Sciatic nerve (tissue), 2 donors: Measurements from ENCODE around the gene C11orf71. TPM values are rescaled to one million over a fixed set of nuclear protein-coding genes. Genes with fewer than 3 reads are reported as not detected.

Source experiments
- ATAC-seq: fragments of 200-7000 bp; cut with Tn5 transposase; one replicate; pipeline ENCODE4 v1.9.1; 2020; ENCODE audit warnings: mild to moderate bottlenecking, moderate library complexity
- DNase-seq: peaks from one replicate; pipeline ENCODE4 v3.0.0-alpha.2; 2020; ENCODE audit warnings: low spot score
- intact Hi-C: fragments of 100-400 bp; cut with DNase I; formaldehyde crosslinking; loops from one replicate; pipeline ENCODE4 v1.14.2; 2022
- total RNA-seq: library from RNA; stranded (reverse); fragmentation: NEBNext Ultra II Directional; extraction: Animal tissue kit (Norgen Biotek cat#: 25700); gene quantifications from one replicate; pipeline ENCODE4 v1.2.1, GENCODE V29; 2021
- donor health status: DM: no; HTN: no; CAD: no.
- donor health status: DM: no; HTN: no; CAD: no.

Gene C11orf71
- total RNA-seq, 1 donor from 2014 or later = 8.5 TPM

DNA sequence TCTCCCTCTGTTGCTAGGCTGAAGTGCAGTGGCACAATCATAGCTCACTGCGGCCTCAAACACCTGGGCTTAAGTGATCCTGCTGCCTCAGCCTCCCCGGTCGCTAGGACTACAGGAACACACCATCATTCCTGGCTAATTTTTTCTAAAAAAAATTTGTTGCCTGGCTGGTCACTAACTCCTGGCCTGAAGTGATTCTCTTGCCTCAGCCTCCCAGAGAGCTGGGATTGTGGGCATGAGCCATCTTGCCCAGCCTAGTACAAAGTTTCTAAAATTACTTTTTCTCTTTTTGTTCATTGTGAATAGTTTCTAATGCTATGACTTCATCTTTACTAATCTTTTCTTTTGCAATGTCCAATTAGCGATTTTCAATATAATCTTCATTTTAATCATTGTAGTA is 12.6 kb upstream of the C11orf71 start:
- intact Hi-C loops = no loop called here
- DNase-seq (no peak), ATAC-seq (no peak)

DNA sequence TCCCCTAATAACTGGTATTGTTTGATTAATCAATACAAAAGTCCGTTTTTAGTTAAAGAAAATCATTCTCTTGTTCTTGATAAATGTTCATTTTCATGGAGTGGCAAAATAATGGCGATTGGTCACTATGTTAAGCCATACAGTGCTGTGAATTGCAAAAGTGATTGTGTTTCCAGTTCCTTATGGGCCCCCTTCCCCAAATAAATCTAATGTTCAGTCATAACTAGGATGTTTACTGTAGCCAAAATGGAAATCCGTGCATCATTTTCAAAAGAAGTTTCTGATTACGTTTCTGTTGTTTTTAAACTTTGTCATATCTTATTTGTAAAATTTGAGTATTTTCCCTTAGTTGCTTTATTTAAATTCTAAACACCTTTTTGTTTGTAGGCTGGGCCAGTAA is 1.0 kb upstream of the C11orf71 start:
- intact Hi-C loops = no loop called here
- ATAC-seq (no peak), DNase-seq (no peak)

DNA sequence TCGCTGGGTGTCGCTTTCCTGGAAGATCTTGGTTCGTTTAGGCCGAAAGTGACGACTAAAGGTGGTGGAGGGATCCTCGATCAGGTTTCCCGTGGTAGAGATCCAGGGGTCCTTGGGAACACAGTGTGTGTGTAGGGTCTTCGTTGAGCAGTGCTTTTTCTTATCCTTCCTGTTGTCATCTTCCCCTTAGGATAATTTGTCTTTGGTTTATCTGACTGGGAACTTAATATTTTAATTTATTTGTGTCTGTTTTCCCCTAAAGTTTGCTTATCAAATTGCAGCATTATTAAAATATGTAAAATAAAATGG is 558 bp upstream of the C11orf71 start:
- intact Hi-C loops = no loop called here
- DNase-seq (no peak), ATAC-seq (no peak)

DNA sequence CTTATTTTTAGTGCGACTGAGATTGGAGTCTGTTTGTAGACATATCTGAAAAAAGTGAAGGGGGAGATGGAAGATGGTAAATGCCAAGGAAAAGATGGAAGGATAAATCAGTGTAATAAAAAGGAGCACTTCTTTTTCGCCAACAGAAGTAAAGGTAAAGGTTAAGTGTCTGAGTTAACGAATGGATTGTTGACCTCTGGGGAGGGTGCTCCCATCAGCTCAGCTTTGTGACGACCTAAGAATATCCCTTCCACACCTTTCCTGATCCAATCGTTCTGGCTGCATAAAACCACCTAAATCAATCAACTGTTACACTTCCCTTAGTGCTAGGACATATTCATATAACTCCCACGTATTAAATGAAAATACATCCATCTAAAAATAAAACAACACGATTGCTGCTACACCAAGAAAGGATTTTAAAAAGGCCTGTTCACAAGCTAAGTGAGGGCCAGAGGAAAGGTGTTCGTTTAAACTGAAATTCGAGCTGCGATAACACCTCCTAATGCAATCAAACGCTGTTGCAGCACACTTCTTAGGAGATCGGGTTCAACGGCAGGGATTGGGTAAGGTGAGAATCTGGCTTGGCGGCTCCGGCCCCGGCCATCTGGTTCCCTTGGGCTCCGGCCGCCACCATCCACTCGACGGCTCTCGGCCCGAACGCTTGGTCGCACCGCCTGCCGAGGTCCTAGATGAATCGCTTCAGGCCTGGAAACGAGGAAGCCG is 658 bp downstream of the C11orf71 start:
- ATAC-seq = peak; percentile 73
- intact Hi-C loops = no loop called here

DNA sequence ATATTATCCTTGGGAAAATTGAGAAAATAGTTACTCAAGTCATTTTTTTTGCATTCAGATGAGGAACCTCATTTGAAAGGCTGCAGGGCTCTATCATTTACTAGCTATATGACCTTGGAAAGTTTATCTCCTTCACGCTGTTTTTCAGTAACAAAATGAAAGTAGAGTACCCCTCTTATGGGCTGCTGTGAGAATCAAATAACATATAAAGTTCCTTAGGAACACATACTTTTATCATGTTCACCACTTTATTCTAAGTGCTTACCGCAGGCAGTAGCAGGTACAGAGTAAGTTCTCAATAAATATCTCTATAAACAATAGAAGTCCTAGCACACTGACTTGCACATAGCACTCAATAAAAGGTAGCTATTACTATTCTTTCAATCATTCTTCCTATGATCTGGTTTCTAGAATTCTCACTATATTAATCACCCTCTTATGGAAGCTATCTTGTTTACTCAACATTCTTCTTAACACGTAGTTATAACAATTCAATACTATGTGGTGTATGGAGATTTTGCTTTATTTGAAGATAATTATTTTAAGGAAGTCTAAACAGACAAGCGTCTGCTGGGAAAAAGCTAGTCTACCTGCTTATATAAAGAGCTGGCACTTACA is 1.9 kb downstream of the C11orf71 start:
- intact Hi-C loops = no loop called here
- no peak for DNase-seq
- no peak for ATAC-seq

More for the DNA sequence above, 658 bp downstream of the C11orf71 start:
- no peak for DNase-seq

DNA sequence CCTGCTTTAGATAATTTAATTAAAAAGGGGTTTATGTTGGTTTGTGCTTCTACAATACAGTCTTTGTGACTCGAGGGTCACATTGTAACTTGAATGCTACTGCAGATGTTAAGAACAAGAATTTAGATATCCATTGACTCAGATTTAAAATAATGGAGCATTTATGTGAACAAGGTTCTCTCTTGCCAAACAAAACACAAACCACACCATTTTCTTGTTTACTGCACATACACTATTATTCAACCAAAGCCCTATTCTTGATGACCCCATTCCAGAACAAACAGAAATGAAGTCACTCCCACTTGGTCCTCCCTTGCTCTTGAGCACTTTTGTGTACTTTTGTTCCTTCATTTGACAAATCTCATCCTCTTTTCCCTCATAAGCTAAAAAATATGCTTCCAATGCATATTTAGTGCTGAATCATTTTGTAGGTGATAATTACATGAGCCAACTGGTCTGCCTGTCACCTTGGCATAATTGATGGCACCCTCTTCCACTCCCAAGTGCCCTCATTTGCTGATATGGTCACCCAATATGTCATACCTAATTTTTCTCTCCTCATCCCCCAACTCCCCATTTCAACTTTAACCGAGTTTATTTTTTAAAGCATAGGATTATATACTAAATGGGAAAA is 2.8 kb downstream of the C11orf71 start:
- ATAC-seq (no peak), DNase-seq (no peak)
- intact Hi-C loops = no loop called here

DNA sequence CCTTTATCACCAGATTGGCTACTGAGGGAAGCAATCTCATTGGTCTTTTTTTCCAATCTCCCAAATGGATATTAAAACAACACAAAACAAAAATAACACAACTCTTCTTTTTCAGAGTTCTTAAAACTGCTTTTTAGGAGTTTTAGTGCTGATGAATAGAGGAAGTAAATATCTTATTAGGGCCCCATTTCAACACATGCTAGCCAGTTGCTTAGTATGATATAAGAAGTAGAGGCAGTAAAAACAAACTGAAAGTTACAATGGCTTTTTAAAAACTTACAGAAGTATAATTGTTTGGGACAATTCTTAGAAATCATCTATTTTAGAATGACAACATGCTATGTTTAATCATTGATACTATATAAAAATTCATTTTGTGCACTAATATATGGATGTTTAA is 3.4 kb downstream of the C11orf71 start:
- ATAC-seq (no peak), DNase-seq (no peak)
- intact Hi-C loops = no loop called here

DNA sequence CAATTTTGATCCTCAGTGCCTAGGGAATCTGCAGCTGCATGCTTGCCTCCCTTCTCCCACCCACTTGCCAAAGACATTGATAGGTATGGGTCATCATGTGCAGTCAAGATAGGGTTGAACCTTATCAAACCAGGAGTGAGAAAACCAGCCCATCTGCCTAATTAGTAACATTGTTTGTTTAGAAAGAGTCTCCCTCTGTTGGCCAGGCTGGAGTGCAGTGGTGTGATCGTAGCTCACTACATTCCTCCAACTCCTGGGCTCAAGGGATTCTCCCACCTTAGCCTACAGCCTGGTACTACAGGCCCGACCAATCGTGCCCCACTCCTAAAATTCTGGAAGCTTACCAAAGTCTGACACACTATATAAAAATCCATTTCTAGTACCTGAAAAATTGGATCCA is 4.6 kb downstream of the C11orf71 start:
- ATAC-seq (no peak), DNase-seq (no peak)
- intact Hi-C loops = no loop called here

DNA sequence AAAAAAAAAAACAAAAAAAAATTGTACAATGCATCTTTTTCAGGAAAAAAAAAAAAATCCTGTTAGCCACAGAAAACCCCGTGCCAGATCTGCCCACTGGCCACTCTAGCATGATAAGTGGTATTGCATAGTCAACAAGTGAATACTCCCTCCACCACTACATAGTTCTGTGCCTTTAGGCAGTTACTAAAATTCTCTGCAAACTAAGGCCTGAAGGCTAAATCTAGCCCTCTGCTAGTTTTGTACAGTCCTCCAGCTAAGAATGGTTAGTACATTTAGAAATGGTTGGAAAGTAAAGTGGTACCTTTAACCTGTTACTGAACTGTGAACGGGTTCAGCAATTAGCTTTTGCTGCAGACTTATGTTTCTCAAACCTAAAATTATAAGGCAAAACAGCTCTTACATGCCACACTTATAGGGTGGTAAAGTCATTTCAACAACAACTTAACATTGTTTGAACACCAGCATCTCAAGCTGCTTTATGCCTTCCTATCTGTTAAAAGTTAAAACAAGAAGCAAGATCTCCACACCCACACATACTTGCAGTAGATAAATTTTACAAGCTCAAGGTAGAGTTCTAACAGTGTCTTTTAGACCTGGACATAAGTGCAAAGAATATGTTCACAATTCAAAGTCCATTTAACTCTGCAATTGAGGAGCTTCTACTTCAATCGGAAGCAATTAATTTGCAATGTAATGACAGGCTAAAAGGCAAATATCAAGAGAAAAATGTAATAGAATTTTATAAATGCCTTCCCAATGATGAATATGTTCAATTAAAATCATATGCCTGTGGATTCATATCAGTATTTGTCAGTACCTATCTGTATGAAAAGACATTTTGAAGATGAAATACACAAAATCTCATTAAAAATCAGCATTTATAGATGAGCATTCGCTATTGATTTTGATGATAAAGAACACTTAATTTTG is 7.3 kb downstream of the C11orf71 start:
- DNase-seq (no peak), ATAC-seq (no peak)
- intact Hi-C loops = no loop called here

DNA sequence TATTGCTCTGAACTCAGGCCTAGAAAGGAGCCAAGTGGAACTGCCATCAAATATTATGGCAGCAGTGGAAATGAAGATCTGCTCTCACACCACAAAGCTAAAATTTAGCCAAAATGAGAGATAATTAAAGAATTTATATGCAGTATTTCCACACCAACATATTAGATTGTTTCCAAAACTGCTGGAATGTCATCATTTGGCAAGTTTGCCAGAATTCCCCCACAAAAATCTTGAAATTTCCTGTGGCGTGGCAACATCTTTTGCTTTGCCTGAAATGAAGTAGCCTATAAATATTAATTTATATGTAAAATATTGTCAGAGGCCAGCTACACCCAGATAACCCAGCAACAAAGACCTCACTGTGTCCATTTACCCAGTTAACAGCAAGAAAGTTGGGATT is 13.8 kb downstream of the C11orf71 start:
- intact Hi-C loops = no loop called here
- ATAC-seq (no peak), DNase-seq (no peak)

DNA sequence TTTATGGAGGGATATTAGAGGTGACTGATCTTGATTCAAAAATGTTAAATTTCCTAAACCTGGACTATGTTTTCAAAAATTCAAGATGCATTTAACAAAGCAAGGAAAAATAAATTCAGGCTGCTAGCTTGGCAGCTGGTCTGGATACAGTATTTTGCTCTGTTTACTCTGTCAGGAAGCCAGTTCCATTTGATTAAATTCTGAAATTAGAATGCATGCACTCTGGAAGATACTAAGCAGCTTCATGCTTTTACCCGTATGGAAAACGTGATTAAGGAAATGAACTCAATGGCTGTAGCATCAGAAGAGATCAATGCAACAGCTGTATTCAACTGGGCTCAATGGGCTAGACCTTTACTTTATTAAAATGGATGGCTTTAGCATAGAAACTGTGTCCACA is 14.2 kb downstream of the C11orf71 start:
- intact Hi-C loops = no loop called here
- ATAC-seq = no peak

DNA sequence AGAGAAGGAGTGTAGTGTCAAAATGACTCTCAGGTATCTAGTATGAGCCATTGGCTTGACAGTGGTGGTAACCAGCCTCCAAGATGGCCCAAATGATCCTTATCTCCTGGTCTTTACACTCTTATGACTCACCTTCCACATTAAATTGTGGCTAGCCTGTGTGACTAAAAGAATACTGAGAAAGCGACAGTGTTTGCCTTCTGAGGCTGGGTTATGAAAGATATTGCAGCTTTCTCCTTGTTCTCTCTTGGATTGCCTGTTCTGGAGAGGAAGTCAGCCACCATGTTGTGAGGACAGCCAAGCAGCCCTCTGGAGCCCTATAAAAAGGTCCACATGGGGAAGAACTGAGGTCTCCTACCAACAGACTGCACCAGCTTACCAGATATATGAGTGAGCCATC is 15.8 kb downstream of the C11orf71 start:
- no peak for DNase-seq
- intact Hi-C loops = no loop called here
- no peak for ATAC-seq

More for the DNA sequence above, 14.2 kb downstream of the C11orf71 start:
- no peak for DNase-seq

DNA sequence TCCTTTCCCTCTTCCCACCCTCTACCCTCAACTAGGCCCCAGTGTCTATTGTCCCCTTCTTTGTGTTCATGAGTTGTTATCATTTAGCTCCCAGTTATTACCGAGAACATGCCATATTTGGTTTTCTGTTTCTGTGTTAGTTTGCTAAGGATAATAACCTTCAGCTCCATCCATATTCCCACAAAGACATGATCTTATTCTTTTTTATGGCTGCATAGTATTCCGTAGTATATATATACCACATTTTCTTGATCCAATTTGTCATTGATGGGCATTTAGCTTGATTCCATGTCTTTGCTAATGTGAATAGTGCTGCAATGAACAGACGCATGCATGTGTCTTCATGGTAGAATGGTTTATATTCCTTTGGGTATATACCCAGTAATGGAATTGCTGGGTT is 17.8 kb downstream of the C11orf71 start:
- DNase-seq = no peak
- no peak for ATAC-seq
- intact Hi-C loops = no loop called here

DNA sequence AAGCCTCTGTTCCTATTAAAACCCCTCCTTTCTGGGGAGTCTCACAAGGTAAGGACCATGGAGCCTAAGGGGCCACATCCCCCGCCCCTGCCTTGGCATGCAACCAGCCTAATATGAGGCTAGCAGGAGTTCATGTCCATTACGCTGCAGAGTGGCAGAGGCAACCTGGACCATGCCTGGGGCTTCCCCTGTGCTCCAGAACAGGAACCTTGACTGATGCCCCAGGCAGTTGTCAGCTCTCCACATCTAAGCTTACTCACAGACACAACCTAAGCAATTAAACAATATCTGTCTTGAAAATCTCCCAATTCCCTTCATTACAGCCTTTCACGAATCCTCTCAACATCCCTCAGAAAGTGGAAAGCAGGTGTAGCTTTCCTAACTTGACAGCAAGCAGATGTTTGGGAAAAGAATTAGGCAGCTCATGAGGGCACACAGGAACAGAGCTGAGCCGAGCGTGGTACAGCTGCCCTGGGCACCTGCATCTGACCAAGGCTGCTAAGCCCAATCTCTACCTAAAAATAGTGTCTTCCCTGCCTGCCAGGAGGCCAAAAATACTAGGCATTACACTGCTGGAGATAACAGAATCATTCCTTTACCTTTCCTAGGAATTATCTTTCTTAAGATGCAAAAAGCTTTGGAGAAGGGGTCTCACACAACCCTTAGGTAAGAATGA is 20.8 kb downstream of the C11orf71 start:
- no peak for ATAC-seq
- intact Hi-C loops = no loop called here

DNA sequence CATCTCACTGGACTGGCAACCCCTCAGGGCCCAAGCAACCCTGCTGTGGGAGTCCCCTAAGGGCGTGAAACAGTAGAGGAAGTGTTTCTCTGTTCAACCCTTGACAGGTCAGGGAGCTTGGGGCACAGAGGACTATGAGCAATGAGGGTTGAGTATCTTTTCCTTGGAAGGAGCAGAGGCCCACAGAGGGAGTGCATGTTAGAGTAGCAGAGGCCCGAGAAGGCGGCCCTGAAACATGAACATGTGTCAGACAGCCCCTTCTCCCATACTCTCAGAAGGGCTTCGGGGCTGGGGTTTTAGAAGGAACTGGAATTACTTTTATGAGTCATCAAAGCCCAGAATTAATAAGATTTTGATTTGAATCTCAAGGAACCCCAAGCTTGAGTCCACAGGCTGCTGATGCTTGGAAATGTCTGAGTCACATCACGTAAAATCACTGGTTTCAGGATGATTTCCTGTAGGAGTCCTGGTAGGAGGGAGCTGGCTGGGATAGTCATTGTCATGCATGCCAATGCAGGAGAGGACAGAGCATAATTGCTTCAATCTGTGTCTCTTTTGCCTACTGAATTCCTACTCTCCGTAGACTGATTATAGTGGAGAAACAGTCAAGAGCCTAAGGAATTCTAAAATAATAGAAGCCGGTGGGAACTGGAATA is 22.6 kb downstream of the C11orf71 start:
- DNase-seq (no peak), ATAC-seq (peak; percentile 71)
- intact Hi-C loops = no loop called here

More for the DNA sequence above, 20.8 kb downstream of the C11orf71 start:
- no peak for DNase-seq

DNA sequence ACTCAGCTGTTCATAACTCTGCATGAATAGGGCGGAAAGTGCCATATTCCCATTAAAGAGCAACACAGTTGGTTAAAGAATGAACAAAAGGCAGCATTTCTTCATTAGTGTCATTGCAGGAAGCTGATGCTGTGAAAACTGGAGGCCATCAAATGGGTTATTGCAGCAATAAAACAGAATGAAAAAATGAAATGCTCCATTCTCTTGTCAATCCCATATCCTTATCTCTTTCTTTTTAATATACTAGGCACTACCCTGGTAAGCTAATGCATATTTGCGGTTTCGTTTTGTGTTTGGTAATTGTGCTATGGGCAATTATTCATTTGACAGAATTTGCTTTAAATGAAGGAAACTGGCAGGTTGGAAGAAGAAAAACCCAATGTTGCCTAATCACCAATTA is 25.3 kb downstream of the C11orf71 start:
- peak; percentile 41 for ATAC-seq
- DNase-seq = no peak
- intact Hi-C loops = no loop called here

DNA sequence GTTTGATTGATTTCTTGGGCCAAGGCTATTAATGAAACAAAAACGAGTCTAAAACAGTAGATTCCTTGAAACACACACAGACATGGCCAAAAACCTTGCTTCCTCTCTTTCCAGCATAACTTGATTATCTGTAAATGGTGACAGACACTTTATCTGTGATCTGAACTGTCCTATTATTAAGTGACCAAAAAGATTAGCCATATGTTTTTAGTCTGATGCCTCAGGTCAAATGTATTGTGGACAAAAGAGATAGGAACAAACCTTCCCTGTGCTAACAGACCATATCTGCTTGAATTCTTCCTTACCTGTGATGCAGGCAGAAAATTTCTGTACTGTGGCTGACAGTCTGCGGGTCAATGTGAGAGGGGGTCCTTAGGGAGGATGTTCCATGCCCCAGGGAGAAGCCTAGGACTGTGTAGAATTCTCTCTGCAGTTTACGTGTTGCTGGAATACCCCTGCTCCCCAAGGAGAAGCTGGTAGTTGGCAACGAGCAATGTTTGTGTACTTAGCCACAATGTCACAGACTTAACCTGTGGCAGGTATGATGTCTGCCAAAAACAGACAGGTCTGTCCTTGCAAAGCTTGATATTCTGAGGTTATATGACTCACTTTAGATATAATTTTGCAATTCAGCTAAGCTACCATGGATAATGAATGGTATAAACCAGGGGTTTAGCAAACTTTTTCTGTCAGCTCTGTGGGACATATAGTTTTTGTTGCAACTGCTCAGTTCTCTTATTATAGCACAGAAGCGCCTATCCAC is 31.2 kb downstream of the C11orf71 start:
- DNase-seq (no peak), ATAC-seq (no peak)
- intact Hi-C loops = no loop called here
